ENCODE measurements around the gene SVBP. TPM values are rescaled to one million over a fixed set of nuclear protein-coding genes. Genes with fewer than 3 reads are reported as not detected.

The SVBP gene
- polyA plus RNA-seq, 1 experiment: 10.5 TPM

- Histone ChIP-seq H3K4me3 (ENCODE audit: low read depth, low read length) (no peak overlapping the region), H3K36me3 (ENCODE audit: control insufficient read depth, insufficient read depth, low read length) (peaks cover 8% of the 10 kb centered on the region), H3K27me3 (ENCODE audit: control insufficient read depth, insufficient read depth, low read length) (no peaks in the 10 kb centered on the region)
- no peak for DNase-seq (ENCODE audit: low read depth)
- TF ChIP-seq CTCF (IDR thresholded peaks at IDR 0.05; ENCODE audit: insufficient read depth, low read depth, low read length): no peak
- ChIA-PET POLR2A (no interaction called here), CTCF (interaction anchor here (0.9 kb wide), 1 partner anchor 241 kb away, joined by 3 read pairs; no protein-coding TSS in a partner anchor)
These were observed 15.5 kb upstream of the SVBP start for GRCh38 chr1:42832641-42833240.

- no peak for DNase-seq (ENCODE audit: low read depth)
- ChIA-PET POLR2A (no interaction called here), CTCF (interaction anchor here (0.6 to 1.4 kb wide), 3 partner anchors 27 to 82 kb away, joined by 3 read pairs; no protein-coding TSS in a partner anchor)
- H3K36me3 ChIP-seq (ENCODE audit: control insufficient read depth, insufficient read depth, low read length): peaks cover 8% of the 10 kb centered on the region
- H3K4me3 ChIP-seq (ENCODE audit: low read depth, low read length): no peak overlapping the region
- TF ChIP-seq CTCF (IDR thresholded peaks at IDR 0.05; ENCODE audit: insufficient read depth, low read depth, low read length): no peak
- H3K27me3 ChIP-seq (ENCODE audit: control insufficient read depth, insufficient read depth, low read length): no peaks in the 10 kb centered on the region
These were observed 14.1 kb upstream of the SVBP start for GRCh38 chr1:42831273-42831672.

- Histone ChIP-seq H3K36me3 (ENCODE audit: control insufficient read depth, insufficient read depth, low read length) (peaks cover 8% of the 10 kb centered on the region), H3K27me3 (ENCODE audit: control insufficient read depth, insufficient read depth, low read length) (no peaks in the 10 kb centered on the region), H3K4me3 (ENCODE audit: low read depth, low read length) (no peak overlapping the region)
- POLR2A ChIA-PET: no interaction called here
- TF ChIP-seq CTCF (IDR thresholded peaks at IDR 0.05; ENCODE audit: insufficient read depth, low read depth, low read length): no peak
- CTCF ChIA-PET: interaction anchor here (1.0 to 1.6 kb wide), 3 partner anchors 10 to 83 kb away, joined by 3 to 4 read pairs (median 3); no protein-coding TSS in a partner anchor
- no peak for DNase-seq (ENCODE audit: low read depth)
These were observed 13.4 kb upstream of the SVBP start for GRCh38 chr1:42830631-42831030.

GRCh38 chr1:42825036-42825851 is 8.0 kb upstream of the SVBP start:
- CTCF ChIA-PET: interaction anchor here (0.8 to 1.1 kb wide), 2 partner anchors 9 to 97 kb away, joined by 3 read pairs; no protein-coding TSS in a partner anchor
- Histone ChIP-seq H3K4me3 (ENCODE audit: low read depth, low read length) (no peak overlapping the region), H3K27me3 (ENCODE audit: control insufficient read depth, insufficient read depth, low read length) (no peaks in the 10 kb centered on the region), H3K36me3 (ENCODE audit: control insufficient read depth, insufficient read depth, low read length) (peaks cover 2% of the 10 kb centered on the region)
- no peak for DNase-seq (ENCODE audit: low read depth)
- TF ChIP-seq CTCF (IDR thresholded peaks at IDR 0.05; ENCODE audit: insufficient read depth, low read depth, low read length): no peak
- POLR2A ChIA-PET: no interaction called here

GRCh38 chr1:42824481-42825035 is 7.4 kb upstream of the SVBP start:
- no peak for DNase-seq (ENCODE audit: low read depth)
- Histone ChIP-seq H3K4me3 (ENCODE audit: low read depth, low read length) (no peak overlapping the region), H3K36me3 (ENCODE audit: control insufficient read depth, insufficient read depth, low read length) (no peaks in the 10 kb centered on the region), H3K27me3 (ENCODE audit: control insufficient read depth, insufficient read depth, low read length) (no peaks in the 10 kb centered on the region)
- ChIA-PET POLR2A (no interaction called here), CTCF (interaction anchor here (0.8 to 1.1 kb wide), 2 partner anchors 10 to 98 kb away, joined by 3 read pairs; no protein-coding TSS in a partner anchor)
- TF ChIP-seq CTCF (IDR thresholded peaks at IDR 0.05; ENCODE audit: insufficient read depth, low read depth, low read length): no peak
